ENCODE data around the gene ATP13A5. TPM values are rescaled to one million over a fixed set of nuclear protein-coding genes. Genes with fewer than 3 reads are reported as not detected.

Gene ATP13A5
- total and polyA plus RNA-seq, 8 donors, result 0.55 to 2.0 TPM; not detected in 6

DNA sequence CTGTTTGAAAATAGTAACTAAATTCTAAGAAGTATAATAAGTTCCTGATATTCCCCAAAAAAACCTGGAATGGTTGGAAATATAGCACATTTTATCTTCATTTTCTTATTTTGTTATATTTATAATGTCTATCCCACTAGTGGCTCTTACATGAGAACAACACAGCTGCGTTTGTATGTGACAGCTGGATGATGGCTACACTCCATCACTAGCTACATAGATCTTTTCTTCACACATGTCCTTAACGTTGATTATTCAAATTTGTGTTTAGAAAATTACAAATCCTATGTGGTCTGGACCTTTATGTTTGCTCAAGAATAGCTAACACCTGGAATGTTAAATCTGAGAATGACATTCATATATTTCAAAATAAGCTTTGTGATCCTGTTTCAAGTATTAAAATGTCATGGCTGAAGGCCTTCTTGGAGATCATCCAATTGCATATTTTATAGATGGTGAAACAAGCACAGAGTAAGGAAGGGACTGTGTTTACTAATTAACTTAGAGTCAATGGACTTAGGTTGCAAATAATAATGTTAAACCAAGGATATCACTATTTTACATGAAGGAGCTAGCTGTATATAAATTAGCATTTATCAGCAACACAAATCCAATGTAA is 60.8 kb downstream of the ATP13A5 start:
- H3K9me3 ChIP-seq, result no peaks in the 10 kb centered on the region
- no peak overlapping the region for H3K27ac ChIP-seq
- WGBS, 5 donors, result 63 to 78% (median 64%) methylated on average over 2 of the region's 2 CpGs
- H3K4me1 ChIP-seq, result no peaks in the 10 kb centered on the region
- TF ChIP-seq POLR2A (IDR thresholded peaks at IDR 0.05) (no peak), CTCF (IDR thresholded peaks at IDR 0.05) (no peak), EP300 (IDR thresholded peaks at IDR 0.05) (no peak), POLR2AphosphoS5 (IDR thresholded peaks at IDR 0.05) (no peak)
- H3K36me3 ChIP-seq, result no peaks in the 10 kb centered on the region
- H3K4me3 ChIP-seq, result no peak overlapping the region
- no peak for DNase-seq
- intact Hi-C loops (cut with DNase I; ENCODE audit: low total_unique reads), result no loop called here
- H3K27me3 ChIP-seq, result no peaks in the 10 kb centered on the region

- TF ChIP-seq POLR2A (IDR thresholded peaks at IDR 0.05), result no peak
- TF ChIP-seq POLR2AphosphoS5 (IDR thresholded peaks at IDR 0.05), result no peak
- no peak for TF ChIP-seq EP300 (IDR thresholded peaks at IDR 0.05)
- no peak for TF ChIP-seq CTCF (IDR thresholded peaks at IDR 0.05)
- WGBS, 5 donors, result 75 to 84% (median 82%) methylated on average over 3 of the region's 3 CpGs
- no peaks in the 10 kb centered on the region for H3K27me3 ChIP-seq
- H3K36me3 ChIP-seq, result no peaks in the 10 kb centered on the region
- H3K27ac ChIP-seq, result no peak overlapping the region
- H3K9me3 ChIP-seq, result no peaks in the 10 kb centered on the region
- DNase-seq, result no peak
- no peaks in the 10 kb centered on the region for H3K4me1 ChIP-seq
- no peak overlapping the region for H3K4me3 ChIP-seq
- intact Hi-C loops (cut with DNase I; ENCODE audit: low total_unique reads), result no loop called here
Observed at GRCh38 chr3:193314161-193314560, 64.4 kb downstream of the ATP13A5 start.

DNA sequence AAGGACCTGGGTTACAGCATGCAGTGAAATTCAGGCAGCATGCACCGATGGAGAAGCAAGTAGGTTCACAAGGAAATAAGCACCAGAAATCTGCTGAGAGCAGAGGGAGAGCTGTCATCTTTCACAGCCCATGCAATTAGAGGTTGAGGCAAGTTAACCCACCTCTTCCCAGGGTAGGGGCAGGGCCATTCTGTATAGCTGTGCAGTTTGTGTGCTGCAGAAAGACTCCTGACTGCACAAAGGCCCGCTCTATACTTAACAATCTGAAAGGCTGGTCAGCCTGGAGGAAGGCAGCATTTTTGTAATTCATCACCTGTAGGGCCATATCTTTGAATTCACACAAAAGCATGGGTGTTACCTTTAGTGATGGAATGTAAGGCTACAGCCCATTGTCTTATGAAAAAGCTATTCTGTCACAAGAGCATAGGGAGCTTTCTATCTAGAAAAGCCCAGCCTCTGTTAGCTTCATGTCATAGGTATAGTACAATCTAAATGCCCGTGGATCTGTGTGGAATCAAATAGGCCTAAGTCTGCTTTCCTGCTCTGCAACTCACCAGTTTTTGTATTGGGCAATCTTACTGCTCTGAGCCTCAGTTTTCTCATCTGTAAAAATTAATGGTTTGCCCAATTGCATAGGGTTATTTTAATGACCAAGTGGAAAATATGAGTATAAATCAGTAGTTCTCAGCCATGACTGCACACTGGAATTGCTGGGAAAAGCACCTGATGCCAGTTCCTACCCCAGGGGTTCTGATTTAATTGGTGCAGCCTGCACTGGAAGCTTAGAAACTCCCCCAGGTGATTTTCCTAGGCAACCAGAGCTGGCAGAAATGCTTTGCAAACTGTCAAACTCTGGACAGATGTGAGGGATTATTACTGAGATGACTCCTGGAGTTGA is 65.2 kb downstream of the ATP13A5 start:
- no peaks in the 10 kb centered on the region for H3K36me3 ChIP-seq
- H3K27ac ChIP-seq, result no peak overlapping the region
- H3K4me1 ChIP-seq, result no peaks in the 10 kb centered on the region
- no peaks in the 10 kb centered on the region for H3K27me3 ChIP-seq
- no peak overlapping the region for H3K4me3 ChIP-seq
- 80 to 90% (median 86%) methylated on average over 3 of the region's 3 CpGs for WGBS, 5 donors
- DNase-seq, result no peak
- intact Hi-C loops (cut with DNase I; ENCODE audit: low total_unique reads), result no loop called here
- no peak for TF ChIP-seq POLR2AphosphoS5 (IDR thresholded peaks at IDR 0.05)
- no peak for TF ChIP-seq POLR2A (IDR thresholded peaks at IDR 0.05)
- TF ChIP-seq CTCF (IDR thresholded peaks at IDR 0.05), result no peak
- TF ChIP-seq EP300 (IDR thresholded peaks at IDR 0.05), result no peak
- H3K9me3 ChIP-seq, result no peaks in the 10 kb centered on the region

DNA sequence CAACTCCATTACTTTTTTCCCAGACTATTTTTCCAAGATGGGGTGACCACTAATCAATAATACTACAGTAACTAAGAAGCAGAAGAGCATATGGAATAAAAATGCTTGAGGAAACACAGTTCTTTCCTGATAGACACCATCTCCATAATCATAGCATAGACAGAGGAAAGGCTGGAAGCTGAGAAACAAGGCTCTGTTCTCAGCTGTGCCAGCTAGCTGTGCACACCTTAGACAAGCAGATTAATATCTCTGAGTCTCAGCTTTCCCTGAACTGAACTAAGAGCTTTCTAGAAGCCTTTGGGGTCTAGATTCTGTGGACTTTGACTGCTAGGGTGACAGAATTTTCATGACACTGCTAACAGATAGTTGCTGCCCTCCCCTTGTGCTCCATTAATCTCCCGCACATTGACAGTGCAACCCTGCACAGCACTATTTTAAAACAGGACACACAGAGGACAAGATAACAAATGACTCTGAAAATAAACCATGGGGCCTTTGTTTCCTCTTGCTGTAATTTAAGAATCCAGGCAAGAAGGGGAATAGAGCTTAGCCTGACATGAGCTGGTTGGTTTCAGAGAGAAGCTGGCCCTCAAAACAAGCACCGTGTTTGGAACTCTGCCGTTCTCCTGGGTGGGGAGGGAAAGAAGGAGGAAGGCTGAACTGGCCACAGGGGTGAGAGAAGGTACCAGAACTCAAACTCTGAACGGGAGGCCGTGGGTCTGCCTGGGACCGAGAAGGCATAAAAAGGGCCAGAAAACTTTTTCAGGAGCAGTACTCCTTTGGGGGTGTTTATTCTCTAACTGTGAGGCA is 67.4 kb downstream of the ATP13A5 start:
- Histone ChIP-seq H3K27me3 (no peaks in the 10 kb centered on the region), H3K27ac (no peak overlapping the region), H3K36me3 (no peaks in the 10 kb centered on the region), H3K4me3 (no peak overlapping the region), H3K9me3 (no peaks in the 10 kb centered on the region), H3K4me1 (no peaks in the 10 kb centered on the region)
- intact Hi-C loops (cut with DNase I; ENCODE audit: low total_unique reads), result no loop called here
- WGBS, 5 donors, result 50 to 70% (median 62%) methylated on average over 6 of the region's 6 CpGs
- DNase-seq, result no peak
- TF ChIP-seq POLR2A (IDR thresholded peaks at IDR 0.05) (no peak), EP300 (IDR thresholded peaks at IDR 0.05) (no peak), POLR2AphosphoS5 (IDR thresholded peaks at IDR 0.05) (no peak), CTCF (IDR thresholded peaks at IDR 0.05) (no peak)
